IMR-90 (cell line): ENCODE data around the gene TIGAR. TPM values are rescaled to one million over a fixed set of nuclear protein-coding genes. Genes with fewer than 3 reads are reported as not detected.

ENCODE experiments used
- ATAC-seq: fragments of 200-7000 bp; cut with Tn5 transposase; 2 replicates; pipeline ENCODE4 v1.9.1; 2020; ENCODE audit warnings: low read depth, mild to moderate bottlenecking, moderate library complexity
- BruUV-seq: library from RNA; stranded (reverse); fragments of 400-500 nt; replicated peaks from 2 replicates; lab custom pipeline; 2021; lab: Mats Ljungman, UMichigan
- CTCF ChIA-PET: fragments of 300-600 bp; formaldehyde crosslinking; extraction: SDS; loops from one replicate; lab custom pipeline; 2021; ENCODE audit warnings: antibody characterized with exemption; lab: Yijun Ruan, JAX
- POLR2A ChIA-PET: fragments of 300-600 bp; sonication (Branson Sonifier 250); formaldehyde crosslinking; loops from one replicate; lab custom pipeline; 2022; ENCODE audit warnings: antibody characterized with exemption; ENCODE audit not compliant: unreplicated experiment; lab: Charles Lee
- DNase-seq: peaks from one replicate; pipeline ENCODE4 v3.0.0; 2013
- H2AFZ ChIP-seq: replicated peaks from 2 replicates; pipeline ENCODE3; 2013; ENCODE audit warnings: low read length, mild to moderate bottlenecking; ENCODE audit not compliant: poor library complexity
- H2AK5ac ChIP-seq: 2 replicates; pipeline ENCODE4 v1.6.1; 2013; ENCODE audit warnings: low read depth, low read length, inconsistent platforms
- H2AK9ac ChIP-seq: replicated peaks from 2 replicates; pipeline ENCODE3; 2013; ENCODE audit warnings: mild to moderate bottlenecking, low read depth, low read length, moderate library complexity; ENCODE audit not compliant: poor library complexity
- H2BK120ac ChIP-seq: 2 replicates; pipeline ENCODE4 v1.6.1; 2013; ENCODE audit warnings: low read depth, low read length, inconsistent platforms
- H2BK15ac ChIP-seq: 3 replicates; pipeline ENCODE4 v1.6.1; 2013; ENCODE audit warnings: low read depth, low read length, inconsistent platforms
- H2BK20ac ChIP-seq: 2 replicates; pipeline ENCODE4 v1.6.1; 2013; ENCODE audit warnings: low read depth, mild to moderate bottlenecking, inconsistent platforms, low read length, moderate library complexity
- H2BK5ac ChIP-seq: 2 replicates; pipeline ENCODE4 v1.6.1; 2013; ENCODE audit warnings: mild to moderate bottlenecking, low read depth, low read length, inconsistent platforms; ENCODE audit not compliant: poor library complexity, severe bottlenecking
- H3K14ac ChIP-seq: replicated peaks from 2 replicates; pipeline ENCODE4 v1.6.1; 2013; ENCODE audit warnings: low read depth, low read length, inconsistent platforms
- H3K18ac ChIP-seq: 2 replicates; pipeline ENCODE4 v1.6.1; 2013; ENCODE audit warnings: low read depth, low read length, control low read depth
- H3K23ac ChIP-seq: 2 replicates; pipeline ENCODE4 v1.6.1; 2013; ENCODE audit warnings: low read depth, low read length, inconsistent platforms
- H3K27ac ChIP-seq: 2 replicates; pipeline ENCODE4 v1.5.1; 2013; ENCODE audit warnings: mild to moderate bottlenecking, control low read depth, low read length; ENCODE audit not compliant: insufficient read depth
- H3K27me3 ChIP-seq: 2 replicates; pipeline ENCODE4 v1.6.1; 2013; ENCODE audit warnings: low read length; ENCODE audit not compliant: control insufficient read depth, insufficient read depth
- H3K36me3 ChIP-seq: 2 replicates; pipeline ENCODE4 v1.6.1; 2013; ENCODE audit warnings: low read length, mixed read lengths; ENCODE audit not compliant: control insufficient read depth, insufficient read depth
- H3K4ac ChIP-seq: 2 replicates; pipeline ENCODE4 v1.6.1; 2013; ENCODE audit warnings: low read depth, low read length, inconsistent platforms
- H3K4me1 ChIP-seq: 2 replicates; pipeline ENCODE4 v1.6.1; 2013; ENCODE audit warnings: low read length, mixed read lengths; ENCODE audit not compliant: control insufficient read depth, insufficient read depth
- H3K4me2 ChIP-seq: 2 replicates; pipeline ENCODE4 v1.6.1; 2013; ENCODE audit warnings: low read depth, mild to moderate bottlenecking, control low read depth, low read length, moderate library complexity
- H3K4me3 ChIP-seq: 2 replicates; pipeline ENCODE4 v1.5.1; 2013; ENCODE audit warnings: low read depth, mild to moderate bottlenecking, control low read depth, low read length, moderate library complexity; ENCODE audit not compliant: insufficient read depth
- H3K56ac ChIP-seq: 2 replicates; pipeline ENCODE4 v1.6.1; 2013; ENCODE audit warnings: low read length, inconsistent platforms; ENCODE audit not compliant: insufficient read depth; ENCODE audit errors: extremely low read depth
- H3K79me1 ChIP-seq, 2 experiments: 2 replicates each; pipeline ENCODE4 v1.6.1; 2013; ENCODE audit warnings: low read length in 2 of 2, inconsistent platforms in 1 of 2, low read depth in 1 of 2
- H3K9ac ChIP-seq: 2 replicates; pipeline ENCODE4 v1.6.1; 2013; ENCODE audit warnings: low read depth, low read length, control low read depth
- H3K9me1 ChIP-seq: 2 replicates; pipeline ENCODE4 v1.6.1; 2013; ENCODE audit warnings: low read length, inconsistent platforms; ENCODE audit not compliant: insufficient read depth
- H3K9me3 ChIP-seq: 2 replicates; pipeline ENCODE4 v1.6.1; 2013; ENCODE audit warnings: low read length; ENCODE audit not compliant: control insufficient read depth, insufficient read depth
- H4K20me1 ChIP-seq: 2 replicates; pipeline ENCODE4 v1.6.1; 2013; ENCODE audit warnings: low read length, inconsistent platforms; ENCODE audit not compliant: insufficient read depth
- H4K5ac ChIP-seq: 2 replicates; pipeline ENCODE4 v1.6.1; 2013; ENCODE audit warnings: mild to moderate bottlenecking, low read depth, low read length, control low read depth
- H4K8ac ChIP-seq, 2 experiments: 2 replicates each; pipeline ENCODE4 v1.6.1; 2013; ENCODE audit warnings: low read depth in 2 of 2, low read length in 2 of 2, control low read depth in 1 of 2, inconsistent platforms in 1 of 2
- H4K91ac ChIP-seq: 2 replicates; pipeline ENCODE4 v1.6.1; 2013; ENCODE audit warnings: low read depth, low read length, inconsistent platforms; ENCODE audit not compliant: insufficient read depth
- BHLHE40 ChIP-seq: fragments of 150-350 bp; IDR thresholded peaks from 2 replicates; pipeline ENCODE4 v1.6.1; 2016; ENCODE audit warnings: mild to moderate bottlenecking, low read depth, low read length
- CEBPB ChIP-seq: IDR thresholded peaks from 2 replicates; pipeline ENCODE4 v1.6.1; 2012; ENCODE audit warnings: low read depth, low read length, improper control_type of control experiment
- CHD1 ChIP-seq: IDR thresholded peaks from 2 replicates; pipeline ENCODE4 v1.6.1; 2012; ENCODE audit warnings: low read depth, low read length, improper control_type of control experiment
- CTCF ChIP-seq: conservative IDR thresholded peaks from 2 replicates; pipeline ENCODE4 v1.5.1; 2012; ENCODE audit warnings: mild to moderate bottlenecking, low read depth, low read length, improper control_type of control experiment
- ELK1 ChIP-seq: fragments of 150-350 bp; IDR thresholded peaks from 2 replicates; pipeline ENCODE4 v1.6.1; 2016; ENCODE audit warnings: low read depth, mild to moderate bottlenecking, low read length, moderate library complexity, borderline replicate concordance
- FOS ChIP-seq: fragments of 150-350 bp; IDR thresholded peaks from 2 replicates; pipeline ENCODE4 v1.6.1; 2016; ENCODE audit warnings: low read depth, low read length
- MAFK ChIP-seq: IDR thresholded peaks from 2 replicates; pipeline ENCODE4 v1.6.1; 2012; ENCODE audit warnings: low read depth, low read length, improper control_type of control experiment
- MAZ ChIP-seq: IDR thresholded peaks from 2 replicates; pipeline ENCODE4 v1.6.1; 2012; ENCODE audit warnings: low read depth, mild to moderate bottlenecking, low read length, improper control_type of control experiment, moderate library complexity, borderline replicate concordance
- MXI1 ChIP-seq: IDR thresholded peaks from 2 replicates; pipeline ENCODE4 v1.6.1; 2012; ENCODE audit warnings: low read depth, mild to moderate bottlenecking, low read length, moderate library complexity, borderline replicate concordance
- NFE2L2 ChIP-seq: fragments of 150-350 bp; IDR thresholded peaks from 2 replicates; pipeline ENCODE4 v1.6.1; 2016; ENCODE audit warnings: low read depth, mild to moderate bottlenecking, low read length
- POLR2A ChIP-seq: IDR thresholded peaks from 2 replicates; pipeline ENCODE4 v1.6.1; 2012; ENCODE audit warnings: mild to moderate bottlenecking, low read depth, low read length
- RAD21 ChIP-seq: IDR thresholded peaks from 2 replicates; pipeline ENCODE4 v1.6.1; 2012; ENCODE audit warnings: low read length, improper control_type of control experiment
- RCOR1 ChIP-seq: IDR thresholded peaks from 2 replicates; pipeline ENCODE4 v1.6.1; 2012; ENCODE audit warnings: mild to moderate bottlenecking, low read length, improper control_type of control experiment; ENCODE audit not compliant: insufficient replicate concordance
- RFX5 ChIP-seq: IDR thresholded peaks from 2 replicates; pipeline ENCODE4 v1.8.0; 2012; ENCODE audit warnings: low read depth, mild to moderate bottlenecking, low read length, moderate library complexity
- SMC3 ChIP-seq: fragments of 150-350 bp; IDR thresholded peaks from 2 replicates; pipeline ENCODE4 v1.6.1; 2016; ENCODE audit warnings: low read depth, mild to moderate bottlenecking, antibody characterized with exemption, low read length, moderate library complexity
- USF2 ChIP-seq: fragments of 150-350 bp; IDR thresholded peaks from 2 replicates; pipeline ENCODE4 v1.6.1; 2017; ENCODE audit warnings: mild to moderate bottlenecking, antibody characterized with exemption, low read length, low read depth
- WGBS, 2 experiments: methylation state at CpG; one replicate each; pipeline versions ENCODE4 v1.1.5 to v1.1.7; 2013; ENCODE audit warnings: missing lambda C conversion rate in 2 of 2; ENCODE audit not compliant: insufficient read length in 1 of 2; ENCODE audit errors: extremely low coverage in 2 of 2; 5-methylcytosine and 5-hydroxymethylcytosine counted together
- dilution Hi-C: fragments of 300-500 bp; cut with HindIII; formaldehyde crosslinking; loops from one replicate; pipeline ENCODE4 v1.14.3; 2018; ENCODE audit warnings: low sequenced_read_pairs; ENCODE audit not compliant: unreplicated experiment
- in situ Hi-C: fragments of 300-500 bp; cut with MboI; formaldehyde crosslinking; loops from 3 replicates; pipeline ENCODE4 v1.14.3; 2019; ENCODE audit warnings: low sequenced_read_pairs, inconsistent platforms, mixed read lengths
- intact Hi-C: fragments of 100-400 bp; cut with micrococcal nuclease; formaldehyde crosslinking; loops from 2 replicates; pipeline ENCODE4 v1.10.0; 2022
- polyA plus RNA-seq, 3 experiments: library from polyadenylated mRNA; depleted of rRNA; stranded (reverse); fragments of >200 nt; gene quantifications; 2 replicates each; pipeline ENCODE4 v1.2.3, GENCODE V29; 2012; ENCODE audit warnings: low replicate concordance in 1 of 3
- total RNA-seq: library from RNA; depleted of rRNA; stranded (reverse); fragments of >200 nt; gene quantifications from 2 replicates; pipeline ENCODE4 v1.2.3, GENCODE V29; 2012

The TIGAR gene
- total and polyA plus RNA-seq, 2 of the 4 experiments (the other 2 are of a cell fraction), result 7.3 to 13.7 TPM

GRCh38 chr12:4375449-4375848 lies 54.4 kb downstream of the TIGAR start:
- 50% methylated on average over 2 of the region's 6 CpGs; no CpG with 5 or more reads in 1 of the 2 experiments for WGBS, 2 experiments
- no peak overlapping the region for H2AK5ac ChIP-seq
- no peak overlapping the region for H3K4me3 ChIP-seq
- intact Hi-C loops (no loop called here), dilution Hi-C loops (no loop called here), in situ Hi-C loops (no loop called here)
- H2BK120ac ChIP-seq, result no peak overlapping the region
- H3K18ac ChIP-seq, result no peak overlapping the region
- no peak overlapping the region for H2AFZ ChIP-seq
- H2BK5ac ChIP-seq, result no peak overlapping the region
- no peak overlapping the region for H3K14ac ChIP-seq
- H3K9me3 ChIP-seq, result no peaks in the 10 kb centered on the region
- no peak overlapping the region for H4K5ac ChIP-seq
- no peak for ATAC-seq
- no peak overlapping the region for H3K4ac ChIP-seq
- no peaks in the 10 kb centered on the region for H4K20me1 ChIP-seq
- peaks cover 5% of the 10 kb centered on the region for H3K27me3 ChIP-seq
- H4K8ac ChIP-seq, result no peak overlapping the region
- no peak overlapping the region for H2BK15ac ChIP-seq
- H3K9ac ChIP-seq, result no peak overlapping the region
- DNase-seq, result no peak
- ChIA-PET POLR2A (no interaction called here), CTCF (no interaction called here)
- H3K79me1 ChIP-seq, result no peaks in the 10 kb centered on the region
- H2AK9ac ChIP-seq, result no peak overlapping the region
- H3K27ac ChIP-seq, result no peak overlapping the region
- TF ChIP-seq CEBPB (no peak), POLR2A (no peak), RCOR1 (no peak), FOS (no peak), CHD1 (no peak), CTCF (no peak), BHLHE40 (no peak), USF2 (no peak), MXI1 (no peak), ELK1 (no peak), SMC3 (no peak), RAD21 (no peak), RFX5 (no peak), NFE2L2 (no peak), MAFK (no peak), MAZ (no peak)
- no peak overlapping the region for H4K91ac ChIP-seq
- no peak overlapping the region for H3K56ac ChIP-seq
- no peaks in the 10 kb centered on the region for H3K9me1 ChIP-seq
- H3K23ac ChIP-seq, result no peak overlapping the region
- no TSS peak for BruUV-seq
- no peaks in the 10 kb centered on the region for H3K4me1 ChIP-seq
- H3K36me3 ChIP-seq, result no peaks in the 10 kb centered on the region
- H2BK20ac ChIP-seq, result no peak overlapping the region
- no peak overlapping the region for H3K4me2 ChIP-seq
